ENCODE data around the gene MYL2. TPM values are rescaled to one million over a fixed set of nuclear protein-coding genes. Genes with fewer than 3 reads are reported as not detected.

MYL2 gene
- total and polyA plus RNA-seq, 2 donors (not counting 1 experiment from before 2014, with no cell fraction given) = 0.18 to 0.39 TPM

GRCh38 chr12:110934093-110934852, 13.9 kb upstream of the MYL2 start:
- POLR2A ChIA-PET = interaction anchor here (0.7 kb wide), 1 partner anchor 444 kb away, joined by 7 read pairs; no protein-coding TSS in a partner anchor
- peaks cover 3 to 8% of the 10 kb centered on the region in 2 donors for H3K4me1 ChIP-seq (ENCODE audit: control insufficient read depth in 2 of 2, insufficient read depth in 2 of 2, low read length in 2 of 2)
- no peak overlapping the region for H3K4me3 ChIP-seq (ENCODE audit: control extremely low read depth in 1 of 5, extremely low read depth in 1 of 5, insufficient read depth in 1 of 5, low read depth in 2 of 5, low read length in 4 of 5)
- no peak overlapping the region for H3K9ac ChIP-seq (ENCODE audit: low read length)
- no peaks in the 10 kb centered on the region for H4K20me1 ChIP-seq (ENCODE audit: control insufficient read depth, insufficient read depth, low read length, poor library complexity, severe bottlenecking)
- H3K27me3 ChIP-seq (replicated peaks in 1 of 4; ENCODE audit: control extremely low read depth in 1 of 4, control insufficient read depth in 3 of 4, insufficient read depth in 4 of 4, low read length in 3 of 4) = peaks cover 0 to 18% (median 0%) of the 10 kb centered on the region in 4 experiments
- H2AFZ ChIP-seq (ENCODE audit: insufficient read depth, low read depth, low read length, poor library complexity, severe bottlenecking) = no peak overlapping the region
- H3K27me3 Mint-ChIP-seq = peaks cover 26% of the 10 kb centered on the region
- DNase-seq = no peak
- no peak overlapping the region for H3K4me2 ChIP-seq (replicated peaks; ENCODE audit: low read depth, low read length, poor library complexity, severe bottlenecking)
- no peaks in the 10 kb centered on the region for H3K36me3 ChIP-seq (replicated peaks in 1 of 2; ENCODE audit: control extremely low read depth in 1 of 2, control insufficient read depth in 1 of 2, extremely low read depth in 1 of 2, insufficient read depth in 2 of 2, low read length in 1 of 2)
- no peak for TF ChIP-seq CTCF (IDR thresholded peaks at IDR 0.05)
- TF ChIP-seq EZH2 (IDR thresholded peaks at IDR 0.05; ENCODE audit: borderline replicate concordance, insufficient read depth, low read depth, low read length, poor library complexity, severe bottlenecking) = no peak
- H3K79me2 ChIP-seq (ENCODE audit: control insufficient read depth, insufficient read depth, low read length) = no peaks in the 10 kb centered on the region
- CTCF ChIA-PET = interaction anchor here (4.0 kb wide), 1 partner anchor 39 kb away, joined by 20 read pairs; no protein-coding TSS in a partner anchor
- no peaks in the 10 kb centered on the region for H3K9me3 ChIP-seq (ENCODE audit: control extremely low read depth in 1 of 3, control insufficient read depth in 2 of 3, insufficient read depth in 1 of 3, low read length in 2 of 3)
- no peak overlapping the region for H3K4me3 Mint-ChIP-seq
- no peak for ATAC-seq (ENCODE audit: low read depth)
- no peaks in the 10 kb centered on the region for H3K9me3 Mint-ChIP-seq (ENCODE audit: insufficient read depth)
- H3K27ac ChIP-seq (ENCODE audit: low read length in 2 of 2) = no peak overlapping the region
- WGBS (ENCODE audit: insufficient coverage) = 76% methylated on average over 3 of the region's 3 CpGs
- H3K27ac Mint-ChIP-seq = no peak overlapping the region
- H3K4me1 Mint-ChIP-seq = peaks cover 6% of the 10 kb centered on the region
- intact Hi-C loops (cut with micrococcal nuclease) = no loop called here

- DNase-seq = no peak
- H3K9me3 Mint-ChIP-seq (ENCODE audit: insufficient read depth) = no peaks in the 10 kb centered on the region
- H3K79me2 ChIP-seq (ENCODE audit: control insufficient read depth, insufficient read depth, low read length) = no peaks in the 10 kb centered on the region
- peaks cover 6% of the 10 kb centered on the region for H3K4me1 Mint-ChIP-seq
- no peak overlapping the region for H3K27ac ChIP-seq (ENCODE audit: low read length in 2 of 2)
- H3K4me1 ChIP-seq (ENCODE audit: control insufficient read depth in 2 of 2, insufficient read depth in 2 of 2, low read length in 2 of 2) = peaks cover 3 to 8% of the 10 kb centered on the region in 2 donors
- H4K20me1 ChIP-seq (ENCODE audit: control insufficient read depth, insufficient read depth, low read length, poor library complexity, severe bottlenecking) = no peaks in the 10 kb centered on the region
- intact Hi-C loops (cut with micrococcal nuclease) = no loop called here
- no peak overlapping the region for H3K4me3 ChIP-seq (ENCODE audit: control extremely low read depth in 1 of 5, extremely low read depth in 1 of 5, insufficient read depth in 1 of 5, low read depth in 2 of 5, low read length in 4 of 5)
- no peak for ATAC-seq (ENCODE audit: low read depth)
- H3K4me2 ChIP-seq (replicated peaks; ENCODE audit: low read depth, low read length, poor library complexity, severe bottlenecking) = no peak overlapping the region
- H3K27me3 Mint-ChIP-seq = peaks cover 22% of the 10 kb centered on the region
- H3K4me3 Mint-ChIP-seq = no peak overlapping the region
- H3K9ac ChIP-seq (ENCODE audit: low read length) = no peak overlapping the region
- CTCF ChIA-PET = no interaction called here
- H3K27ac Mint-ChIP-seq = no peak overlapping the region
- POLR2A ChIA-PET = no interaction called here
- no peaks in the 10 kb centered on the region for H3K9me3 ChIP-seq (ENCODE audit: control extremely low read depth in 1 of 3, control insufficient read depth in 2 of 3, insufficient read depth in 1 of 3, low read length in 2 of 3)
- no peaks in the 10 kb centered on the region for H3K36me3 ChIP-seq (replicated peaks in 1 of 2; ENCODE audit: control extremely low read depth in 1 of 2, control insufficient read depth in 1 of 2, extremely low read depth in 1 of 2, insufficient read depth in 2 of 2, low read length in 1 of 2)
- no peak overlapping the region for H2AFZ ChIP-seq (ENCODE audit: insufficient read depth, low read depth, low read length, poor library complexity, severe bottlenecking)
- peaks cover 0 to 18% (median 0%) of the 10 kb centered on the region in 4 experiments for H3K27me3 ChIP-seq (replicated peaks in 1 of 4; ENCODE audit: control extremely low read depth in 1 of 4, control insufficient read depth in 3 of 4, insufficient read depth in 4 of 4, low read length in 3 of 4)
- TF ChIP-seq CTCF (IDR thresholded peaks at IDR 0.05) = no peak
- no peak for TF ChIP-seq EZH2 (IDR thresholded peaks at IDR 0.05; ENCODE audit: borderline replicate concordance, insufficient read depth, low read depth, low read length, poor library complexity, severe bottlenecking)
- WGBS (ENCODE audit: insufficient coverage) = 97% methylated on average over 12 of the region's 16 CpGs
Observed at GRCh38 chr12:110933326-110933974, 13.1 kb upstream of the MYL2 start.

Measured in B cell (primary cell).